SW 1271 (cell line): ENCODE results near the gene TBCD.

Experiments
- DNase-seq, 2 experiments: peaks; one replicate each; lab custom pipeline; 2025; lab: John Stamatoyannopoulos, UW

Gene TBCD

GRCh38 chr17:82871776-82872561 is 120.1 kb downstream of the TBCD start:
- no peak for DNase-seq

- no peak for DNase-seq
Observed at GRCh38 chr17:82872591-82873520, 121.0 kb downstream of the TBCD start.

- DNase-seq: no peak
Observed at GRCh38 chr17:82873521-82873920, 121.7 kb downstream of the TBCD start.

- no peak for DNase-seq
Observed at GRCh38 chr17:82874011-82874835, 122.4 kb downstream of the TBCD start.

- no peak for DNase-seq
Observed at GRCh38 chr17:82875407-82875856, 123.6 kb downstream of the TBCD start.

GRCh38 chr17:82876149-82876548 is 124.3 kb downstream of the TBCD start:
- DNase-seq: no peak

- DNase-seq: no peak
Observed at GRCh38 chr17:82876602-82877379, 124.9 kb downstream of the TBCD start.

GRCh38 chr17:82878527-82878926 is 126.7 kb downstream of the TBCD start:
- no peak for DNase-seq

GRCh38 chr17:82879241-82879640 is 127.4 kb downstream of the TBCD start:
- DNase-seq: no peak

- DNase-seq: no peak
Observed at GRCh38 chr17:82880620-82881323, 128.9 kb downstream of the TBCD start.

- DNase-seq: no peak
Observed at GRCh38 chr17:82881324-82881823, 129.5 kb downstream of the TBCD start.

- DNase-seq: no peak
Observed at GRCh38 chr17:82881900-82882714, 130.2 kb downstream of the TBCD start.

GRCh38 chr17:82882715-82883418 is 131.0 kb downstream of the TBCD start:
- no peak for DNase-seq

- no peak for DNase-seq
Observed at GRCh38 chr17:82883419-82884031, 131.7 kb downstream of the TBCD start.

GRCh38 chr17:82884341-82884969 is 132.6 kb downstream of the TBCD start:
- no peak for DNase-seq

GRCh38 chr17:82884970-82885353 is 133.1 kb downstream of the TBCD start:
- no peak for DNase-seq

- no peak for DNase-seq
Observed at GRCh38 chr17:82887255-82888164, 135.6 kb downstream of the TBCD start.
